Posterior cingulate gyrus (tissue), 11 donors: ENCODE results near the gene PCDH9.

Source experiments
- DNase-seq, 10 donors: peaks; one replicate each; pipeline versions ENCODE4 v3.0.0 to v3.0.0-alpha.2; 2020 to 2021; ENCODE audit warnings: mixed read lengths in 3 of 10
- intact Hi-C: fragments of 100-400 bp; cut with DNase I; formaldehyde crosslinking; loops from one replicate; pipeline ENCODE4 v1.15.1; 2023

The PCDH9 gene

DNA sequence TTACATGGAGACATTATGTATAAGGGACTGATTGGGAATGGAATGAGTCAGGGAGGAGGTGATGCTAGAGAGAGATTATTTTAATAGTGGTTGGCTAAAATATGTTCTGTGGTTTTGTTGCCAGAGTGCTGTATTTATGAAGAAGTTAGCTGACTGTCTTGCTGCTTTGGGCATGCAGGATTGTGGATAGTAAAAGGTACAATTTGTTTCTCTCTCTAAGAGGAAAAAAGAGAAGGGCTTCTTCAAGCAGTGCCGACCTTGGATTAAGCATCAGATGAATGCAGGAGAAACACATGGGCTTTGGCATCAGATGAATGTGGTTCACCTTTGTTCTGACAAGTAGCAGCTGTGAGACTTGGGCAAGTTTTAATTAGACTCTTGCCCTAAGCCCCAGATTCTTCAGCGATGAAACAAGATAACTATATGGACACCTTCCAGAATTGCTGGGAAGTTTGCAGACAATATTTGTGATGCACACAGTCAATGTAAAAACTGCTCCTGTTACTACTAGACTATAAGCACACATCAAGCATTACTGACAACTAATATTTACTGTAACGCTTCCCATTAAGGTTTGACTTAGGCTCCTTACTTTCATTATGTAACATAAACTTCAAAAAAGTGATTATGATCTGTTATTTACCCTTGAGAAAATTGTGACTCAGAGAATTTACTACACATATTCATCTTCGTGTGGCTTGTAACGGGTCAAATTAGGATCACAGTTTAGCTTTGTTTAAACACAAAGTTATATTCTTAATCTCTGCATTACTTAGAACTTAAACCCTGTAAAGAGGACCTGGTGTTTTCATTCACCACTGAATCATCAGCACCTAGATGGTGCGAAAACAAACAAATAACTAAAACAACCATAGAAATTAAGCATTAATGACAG is 824.0 kb downstream of the PCDH9 start:
- DNase-seq, result peak in 1 of 10 donors; percentile 17
- intact Hi-C loops, result no loop called here

DNA sequence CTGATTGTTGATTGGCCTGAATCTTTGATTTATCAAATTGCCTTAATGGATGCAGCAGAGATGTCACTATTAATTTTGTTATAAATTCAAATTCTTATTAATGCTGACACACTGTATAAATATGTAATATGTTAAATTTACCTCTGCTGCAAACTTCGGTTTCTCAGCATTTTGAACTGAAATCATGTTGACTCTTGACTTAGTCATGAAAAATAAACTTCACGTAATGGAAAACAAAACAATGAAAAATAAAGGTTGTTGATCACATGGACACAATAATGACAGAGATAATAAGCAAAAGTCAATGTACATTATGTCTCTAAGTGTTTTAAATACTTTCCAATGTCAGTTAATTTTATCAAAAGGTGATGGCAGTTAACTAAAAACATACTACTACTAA is 827.6 kb downstream of the PCDH9 start:
- intact Hi-C loops, result no loop called here
- DNase-seq, result no peak

DNA sequence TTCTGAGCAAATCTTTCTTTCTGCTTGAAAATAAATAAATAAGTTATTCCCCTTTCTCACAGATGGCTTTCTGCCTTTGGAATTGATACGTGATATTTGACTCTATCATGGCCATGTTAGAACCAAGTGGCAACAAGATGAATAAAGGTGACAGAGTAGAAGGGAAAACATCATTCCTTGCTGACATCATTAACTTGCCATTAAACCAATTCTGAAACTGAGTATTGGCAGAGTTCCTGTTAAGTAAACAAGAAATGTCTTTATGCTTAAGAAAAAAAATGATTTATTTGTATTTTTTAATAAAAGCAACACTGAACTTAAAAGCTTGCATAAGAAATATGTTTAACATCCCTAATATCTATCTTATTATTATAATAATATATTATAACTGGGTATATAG is 828.1 kb downstream of the PCDH9 start:
- no peak for DNase-seq
- intact Hi-C loops, result no loop called here

DNA sequence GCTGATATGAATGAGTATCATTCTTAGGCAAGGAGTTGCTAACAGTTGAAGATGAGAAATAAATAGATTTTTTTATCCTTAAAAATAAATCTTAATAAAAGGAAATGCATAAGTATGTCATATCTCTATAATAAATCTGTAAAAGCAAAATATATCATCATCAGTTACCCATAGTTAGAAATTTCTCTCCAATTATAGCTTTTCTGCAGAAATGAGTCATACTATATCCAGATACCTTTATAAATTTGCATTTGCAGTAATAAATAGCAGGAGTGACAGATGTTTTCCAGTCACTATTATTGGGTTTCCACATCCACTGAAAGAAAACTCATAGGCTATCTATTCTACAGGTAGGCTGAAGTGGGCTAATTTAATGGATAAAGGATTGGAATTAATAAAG is 829.8 kb downstream of the PCDH9 start:
- intact Hi-C loops, result no loop called here
- no peak for DNase-seq

DNA sequence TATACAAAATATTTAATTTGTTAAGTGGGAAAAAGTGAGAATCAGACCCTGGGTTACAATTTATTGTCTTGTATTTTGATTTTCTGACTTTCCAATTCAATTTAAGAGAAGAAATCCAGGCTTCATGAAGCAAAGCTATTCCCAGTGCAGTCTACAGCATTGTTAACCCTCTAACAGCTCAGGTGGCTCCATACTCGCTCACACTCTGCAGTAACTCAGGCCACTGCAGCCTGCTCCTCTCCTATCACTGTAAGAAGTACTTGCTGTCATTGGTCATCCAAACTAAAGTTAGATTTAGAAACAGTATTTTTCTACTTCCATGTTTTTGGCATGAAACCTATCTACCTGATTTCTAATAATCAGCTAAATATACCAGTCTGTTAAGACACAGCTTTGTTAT is 830.3 kb downstream of the PCDH9 start:
- intact Hi-C loops, result no loop called here

DNA sequence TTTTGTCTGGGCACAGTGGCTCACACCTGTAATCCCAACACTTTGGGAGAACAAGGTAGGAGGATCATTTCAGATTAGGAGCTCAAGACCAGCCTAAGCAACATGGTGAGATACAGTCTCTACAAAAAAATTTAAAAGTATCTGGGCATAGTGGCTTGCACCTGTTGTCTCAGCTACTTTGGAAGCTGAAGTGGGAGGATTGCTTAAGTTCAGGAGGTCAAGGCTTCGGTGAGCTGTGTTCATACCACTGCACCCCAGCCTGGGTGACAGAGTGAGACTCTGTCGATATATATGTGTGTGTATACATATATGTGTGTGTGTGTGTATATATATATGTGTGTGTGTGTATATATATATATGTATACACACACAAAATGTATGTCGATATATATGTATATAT is 833.0 kb downstream of the PCDH9 start:
- intact Hi-C loops, result no loop called here
- no peak for DNase-seq

More for the DNA sequence above, 830.3 kb downstream of the PCDH9 start:
- peak in 1 of 10 donors; percentile 52 for DNase-seq

DNA sequence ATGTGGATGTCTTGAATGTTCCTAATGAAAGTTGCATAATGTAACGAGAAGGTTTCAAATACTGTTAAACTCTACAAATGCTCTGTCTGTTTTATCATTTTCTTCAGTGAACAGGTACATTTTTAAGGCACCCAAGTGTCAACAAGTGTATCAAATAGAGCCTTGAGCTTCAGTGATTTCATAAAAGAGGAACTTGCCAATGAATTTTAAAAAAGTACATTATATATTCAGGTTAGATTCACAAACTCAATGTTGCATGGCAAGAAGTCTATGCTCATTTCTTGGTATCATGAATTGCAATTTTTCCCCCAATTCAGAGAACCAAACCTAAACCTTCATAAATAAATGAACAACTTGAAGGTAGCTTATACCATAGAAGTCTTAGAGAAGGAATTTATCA is 838.8 kb downstream of the PCDH9 start:
- intact Hi-C loops, result no loop called here
- DNase-seq, result no peak

DNA sequence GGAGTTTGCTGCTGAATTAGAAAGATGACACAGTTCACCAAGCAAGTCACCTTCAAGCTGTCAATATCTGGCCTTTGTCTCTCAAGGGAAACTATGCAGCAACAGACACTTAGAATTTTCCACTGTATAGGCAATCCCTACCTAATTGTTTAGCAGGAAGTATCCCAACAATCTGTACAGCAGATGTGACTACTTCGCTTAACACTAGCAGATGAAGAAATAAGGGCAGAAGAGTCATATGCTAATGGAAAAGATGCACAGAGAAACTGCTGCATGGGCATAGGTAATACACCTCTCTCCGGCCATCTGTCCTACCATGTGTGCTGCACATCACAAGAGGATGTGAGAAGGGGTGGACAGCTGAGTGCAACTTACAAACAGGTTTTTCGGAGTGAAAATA is 851.2 kb downstream of the PCDH9 start:
- intact Hi-C loops, result no loop called here
- DNase-seq, result no peak

DNA sequence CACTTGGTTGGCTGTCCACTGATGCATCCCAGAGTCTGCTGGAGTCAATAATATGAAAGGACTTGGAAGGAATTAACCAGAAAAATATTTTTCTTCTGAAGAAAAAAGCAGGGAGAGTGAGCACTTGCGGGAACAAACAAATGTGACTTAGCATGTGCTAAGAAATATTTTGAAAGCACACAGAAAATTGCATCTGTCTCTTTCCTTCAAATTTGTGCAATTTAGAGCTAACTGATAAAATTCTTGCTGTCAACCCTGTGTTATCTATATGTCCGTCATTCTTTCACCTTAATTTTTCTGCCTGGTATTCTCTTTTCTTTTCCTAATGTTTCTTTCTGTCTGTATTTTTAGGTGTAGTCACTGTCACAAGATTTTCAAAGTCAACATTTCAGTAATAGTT is 852.6 kb downstream of the PCDH9 start:
- intact Hi-C loops, result no loop called here
- DNase-seq, result no peak

DNA sequence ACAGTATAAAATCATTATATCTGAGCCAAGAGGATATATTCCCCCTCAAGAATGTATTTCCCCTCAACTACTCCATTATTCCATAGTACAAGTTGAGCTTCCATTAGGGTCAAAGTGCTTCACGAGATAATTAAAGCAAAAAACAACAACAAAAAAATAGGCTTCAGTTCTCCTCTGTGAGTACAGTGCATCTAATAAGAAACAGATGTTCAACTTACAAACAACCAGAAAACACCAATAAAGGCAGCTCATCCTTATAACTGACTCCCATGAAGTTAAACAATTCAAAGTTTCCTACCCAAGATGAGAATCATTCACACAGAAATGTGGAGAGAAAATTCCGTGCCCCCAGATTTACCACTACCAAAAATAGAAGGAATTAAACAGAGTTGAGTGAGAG is 854.4 kb downstream of the PCDH9 start:
- intact Hi-C loops, result no loop called here
- no peak for DNase-seq

DNA sequence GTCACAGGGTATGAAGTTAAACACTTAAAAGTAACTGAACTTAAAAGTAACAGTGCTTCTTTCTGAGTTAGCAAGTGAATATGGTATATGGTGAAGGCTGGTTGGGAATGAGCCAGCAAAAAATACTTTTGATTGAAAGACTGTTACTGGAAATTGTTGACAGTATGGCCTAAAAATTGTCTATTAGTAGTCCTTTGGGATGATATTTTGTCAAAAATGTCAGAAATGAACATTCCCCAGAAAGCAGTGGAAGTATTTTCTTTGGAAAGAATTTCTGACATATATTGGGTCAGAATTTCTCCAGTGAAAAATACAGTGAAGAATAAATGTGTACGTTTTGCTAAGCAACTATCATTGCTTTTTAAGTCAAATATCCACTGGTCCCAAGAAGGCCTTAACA is 860.5 kb downstream of the PCDH9 start:
- no peak for DNase-seq

DNA sequence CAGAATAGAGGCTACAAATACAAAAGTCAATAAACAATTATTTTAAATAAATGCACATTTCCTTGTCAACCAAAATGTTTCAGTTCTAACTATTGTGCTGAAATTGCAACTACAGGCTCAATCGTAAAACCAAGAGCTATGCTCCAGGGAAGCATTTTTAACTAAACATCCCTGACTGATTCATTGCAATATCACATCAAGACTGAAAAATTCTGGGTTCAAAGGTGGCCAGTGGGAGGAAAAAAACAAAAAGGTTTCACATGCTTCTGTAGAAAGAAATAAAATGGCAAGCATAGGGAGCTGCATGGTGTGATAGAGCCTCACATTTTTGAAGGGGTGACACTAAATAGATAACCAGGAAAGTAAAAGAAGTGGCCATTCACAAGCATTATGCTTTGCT is 862.8 kb downstream of the PCDH9 start:
- no peak for DNase-seq
- intact Hi-C loops, result no loop called here

More for the DNA sequence above, 860.5 kb downstream of the PCDH9 start:
- intact Hi-C loops, result no loop called here

DNA sequence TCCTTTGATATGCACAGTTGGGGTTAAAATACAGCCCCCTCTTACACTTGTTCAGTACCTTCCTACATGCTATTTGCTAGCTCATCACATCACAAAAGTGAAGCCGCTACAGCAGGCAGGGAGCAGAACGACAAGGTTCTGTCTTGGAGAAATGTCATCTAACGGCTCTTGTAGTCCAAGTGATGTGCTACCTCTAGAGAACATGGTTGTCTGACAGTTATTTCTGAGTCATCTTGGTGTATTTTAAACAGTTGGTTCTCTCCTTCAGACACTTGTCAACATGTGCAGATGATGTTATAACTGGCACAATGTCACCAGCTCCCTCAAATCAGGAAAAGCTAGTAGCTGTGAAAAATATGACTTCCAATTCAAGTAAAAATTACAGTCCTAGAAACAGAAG is 865.0 kb downstream of the PCDH9 start:
- no peak for DNase-seq
- intact Hi-C loops, result no loop called here

DNA sequence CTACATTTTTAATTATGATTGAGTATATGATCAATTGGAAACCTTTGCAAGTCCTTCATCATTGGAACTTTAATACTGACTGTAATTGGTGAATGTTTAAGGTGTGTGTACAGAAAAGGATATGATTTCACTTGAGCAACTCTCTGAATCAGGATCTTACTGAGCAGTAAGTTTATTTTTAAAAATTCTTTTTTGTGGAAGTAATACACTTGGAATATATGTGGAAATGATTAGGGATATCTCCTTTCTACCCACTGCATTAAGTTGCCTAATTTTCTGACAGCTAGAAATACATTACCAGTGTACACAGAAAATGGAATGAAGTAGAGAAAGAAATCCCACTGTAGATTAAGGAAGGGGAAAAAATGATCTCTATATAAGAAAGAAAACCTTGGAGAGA is 865.8 kb downstream of the PCDH9 start:
- intact Hi-C loops, result no loop called here

DNA sequence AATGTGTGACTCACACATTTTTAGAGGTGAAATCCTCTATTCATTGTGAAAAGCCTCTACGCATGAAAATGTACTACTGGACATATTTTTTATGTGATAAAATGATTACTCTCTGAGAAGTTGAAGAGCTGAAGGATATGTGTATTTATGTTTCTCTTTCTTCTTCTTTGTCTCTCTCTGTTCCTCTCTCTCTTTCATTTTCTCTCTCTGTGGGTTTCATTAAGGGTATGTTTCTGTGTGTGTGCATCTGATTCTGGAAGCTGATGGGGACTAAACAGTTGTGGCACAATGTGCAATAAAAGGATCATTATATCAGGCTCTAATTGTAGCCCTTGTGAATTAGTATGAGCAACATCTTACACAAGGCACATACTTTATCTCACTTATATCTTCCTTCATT is 867.7 kb downstream of the PCDH9 start:
- intact Hi-C loops, result no loop called here
- DNase-seq, result no peak

More for the DNA sequence above, 865.8 kb downstream of the PCDH9 start:
- DNase-seq, result no peak

DNA sequence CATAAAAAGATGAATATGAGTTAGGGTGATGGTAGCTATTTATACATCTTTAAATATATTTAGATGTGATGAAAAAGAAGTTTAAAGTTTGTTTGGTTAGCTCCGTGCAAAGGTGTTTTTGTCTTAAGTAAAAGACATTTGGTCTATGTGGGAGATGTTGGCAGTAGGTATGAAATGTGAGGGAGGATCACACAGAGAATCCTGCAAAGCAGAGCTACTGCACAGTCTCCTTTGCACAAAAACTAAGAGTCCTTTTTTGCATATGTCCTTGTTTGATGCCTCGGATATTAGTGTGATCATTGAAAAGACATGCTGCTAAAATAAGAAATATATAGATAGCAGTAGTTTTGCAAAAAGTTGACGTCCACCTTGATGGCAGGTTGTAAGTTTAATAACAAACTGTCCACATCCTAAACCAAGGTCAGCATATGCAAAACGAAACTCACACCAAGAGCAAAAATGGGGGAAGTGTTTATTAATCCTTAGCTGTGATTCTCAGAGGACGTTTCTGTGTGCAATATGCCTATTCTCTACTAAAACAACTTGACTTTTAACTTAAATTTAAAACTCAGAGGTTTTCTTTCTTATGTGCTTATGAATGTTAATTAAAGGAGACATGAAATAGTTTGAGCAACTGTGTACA is 870.1 kb downstream of the PCDH9 start:
- intact Hi-C loops, result no loop called here
- DNase-seq, result no peak

DNA sequence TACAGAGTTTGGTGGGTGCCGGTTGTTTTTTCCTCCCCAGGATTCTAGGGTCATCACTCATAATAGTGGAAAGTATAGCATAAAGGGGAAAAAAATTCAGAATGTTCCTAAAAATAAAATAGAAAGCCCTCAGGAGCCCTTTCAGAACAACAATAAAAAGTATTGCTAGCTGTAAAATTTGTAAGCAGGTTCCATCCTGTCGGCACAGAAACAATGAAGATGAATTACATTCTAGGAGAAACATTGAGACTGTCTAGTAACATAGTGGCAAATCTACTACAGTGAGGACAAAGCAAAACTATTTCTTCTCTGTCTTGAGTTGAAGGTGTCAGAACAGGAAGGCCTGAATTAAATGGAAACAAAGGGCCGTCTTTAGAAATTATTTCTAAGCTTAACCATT is 870.7 kb downstream of the PCDH9 start:
- intact Hi-C loops, result no loop called here
- DNase-seq, result no peak

DNA sequence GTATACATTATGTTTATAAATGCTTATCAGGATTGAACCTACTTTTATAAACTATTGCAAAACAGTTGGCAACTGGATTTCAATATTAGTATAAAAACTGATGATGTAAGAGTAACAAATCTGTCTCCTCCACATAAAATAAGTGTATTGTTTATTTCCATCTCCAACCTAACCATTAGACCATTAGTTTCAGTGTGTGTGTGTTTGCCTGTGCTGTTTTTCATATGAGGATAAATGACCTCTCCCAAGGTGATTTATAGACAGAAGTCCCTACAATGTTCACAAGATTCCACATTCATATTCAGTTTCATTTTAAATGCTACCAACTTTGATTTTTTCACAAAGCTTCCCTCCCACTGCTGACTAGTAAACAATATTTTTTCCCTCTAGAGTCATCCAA is 871.6 kb downstream of the PCDH9 start:
- DNase-seq, result no peak
- intact Hi-C loops, result no loop called here

DNA sequence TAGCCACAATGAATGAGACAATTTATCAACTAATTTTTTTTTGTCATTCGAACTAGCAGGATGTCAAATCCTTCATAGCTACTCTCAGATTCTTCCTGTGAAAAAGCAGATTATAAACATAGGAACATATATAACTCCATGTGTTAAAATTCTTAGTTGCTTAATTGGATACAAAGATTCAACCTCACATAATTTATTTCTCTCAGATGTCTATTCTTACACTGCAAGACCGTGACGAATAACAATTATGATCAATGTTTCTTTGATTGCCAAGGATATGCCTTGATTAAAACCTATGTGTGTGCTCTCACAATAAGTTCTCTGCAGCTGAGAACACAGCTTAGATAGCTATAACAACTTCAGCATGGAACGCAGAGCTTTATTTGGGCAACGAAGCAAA is 872.7 kb downstream of the PCDH9 start:
- intact Hi-C loops, result no loop called here
- no peak for DNase-seq

DNA sequence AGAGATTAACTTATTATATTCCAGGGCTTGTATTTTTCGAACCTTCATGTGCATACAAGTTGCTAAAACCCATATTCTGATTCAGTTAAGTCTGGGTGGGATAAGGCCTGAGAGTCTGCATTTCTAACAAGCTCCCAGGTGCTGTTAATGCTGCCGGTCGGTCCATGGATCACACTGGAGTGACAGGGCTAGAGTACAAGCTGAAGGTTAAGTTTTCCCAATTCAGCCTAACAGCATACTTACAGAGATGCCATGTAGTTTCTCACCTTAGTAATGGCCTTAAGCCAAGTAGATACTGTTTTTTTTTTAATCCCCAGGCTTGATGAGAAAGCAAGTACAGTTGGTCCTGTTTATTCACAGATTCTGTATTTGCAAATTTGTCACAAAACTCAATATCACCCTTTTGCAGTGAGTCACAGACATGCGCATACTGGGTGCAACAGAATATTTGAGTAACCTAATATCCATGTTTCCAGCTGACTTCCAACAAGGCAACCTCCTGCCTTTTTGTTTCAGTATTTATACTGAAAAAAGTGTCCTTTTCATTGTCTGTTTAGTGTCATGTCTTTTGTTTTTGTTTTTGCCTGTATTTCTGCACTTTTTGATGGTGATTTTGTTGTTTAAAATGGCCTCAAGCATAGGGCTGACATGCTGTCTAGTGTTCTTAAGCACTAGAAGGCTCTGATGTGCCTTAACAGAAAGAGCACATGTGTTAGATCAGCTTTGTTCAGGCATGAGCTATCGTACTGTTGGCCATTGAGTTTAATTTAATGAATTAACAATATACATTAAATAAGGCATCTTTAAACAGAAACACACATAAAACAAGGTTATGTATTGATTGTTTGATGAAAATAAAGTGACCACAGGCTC is 875.0 kb downstream of the PCDH9 start:
- no peak for DNase-seq
- intact Hi-C loops, result no loop called here

DNA sequence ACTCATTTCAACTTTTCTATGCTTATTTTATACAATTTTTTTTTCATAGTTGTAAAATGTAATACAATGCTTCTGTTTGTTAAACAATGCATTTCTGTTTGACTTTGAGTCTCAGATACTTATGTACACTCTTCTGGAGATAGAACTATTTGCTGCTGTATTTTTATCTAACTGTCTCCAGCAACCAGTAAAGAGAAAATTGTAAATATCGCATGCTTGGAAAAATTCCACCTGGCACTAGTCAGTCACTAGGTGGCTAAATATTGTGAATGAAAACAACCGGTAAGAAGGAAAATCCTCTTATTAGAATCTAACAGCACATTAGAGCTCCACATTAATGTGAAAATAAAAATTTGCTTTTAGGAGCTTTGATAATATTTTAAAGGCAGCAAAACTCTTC is 876.5 kb downstream of the PCDH9 start:
- no peak for DNase-seq
- intact Hi-C loops, result no loop called here
